K562 (cell line): ENCODE results near the gene CTBP2. TPM values are rescaled to one million over a fixed set of nuclear protein-coding genes. Genes with fewer than 3 reads are reported as not detected.

Experiments used
- ARID1B ChIP-seq: fragments of 450-650 bp; IDR thresholded peaks from 2 replicates; pipeline ENCODE4 v1.6.1; 2016; ENCODE audit warnings: antibody characterized with exemption, mild to moderate bottlenecking, inconsistent platforms
- CCAR2 ChIP-seq: fragments of 200-400 bp; formaldehyde crosslinking; IDR thresholded peaks from 2 replicates; pipeline ENCODE4 v1.6.1; 2017; ENCODE audit warnings: mild to moderate bottlenecking, low read depth, low read length
- CREBBP ChIP-seq: IDR thresholded peaks from one replicate; pipeline ENCODE4 v1.6.1; 2012; ENCODE audit warnings: low read depth, mild to moderate bottlenecking, control low read depth, inconsistent platforms, low read length
- EP300 ChIP-seq: IDR thresholded peaks from 2 replicates; pipeline ENCODE4 v1.6.1; 2012; ENCODE audit warnings: low read length, improper control_type of control experiment
- HDAC3 ChIP-seq: fragments of 450-650 bp; IDR thresholded peaks from 2 replicates; pipeline ENCODE4 v1.6.1; 2018; ENCODE audit warnings: borderline replicate concordance, mild to moderate bottlenecking, moderate library complexity; ENCODE audit not compliant: partially characterized antibody
- HLTF ChIP-seq: fragments of 450-650 bp; IDR thresholded peaks from 2 replicates; pipeline ENCODE4 v1.6.1; 2016
- KHSRP ChIP-seq: fragments of 450-650 bp; IDR thresholded peaks from 2 replicates; pipeline ENCODE4 v1.6.1; 2017
- MAFG ChIP-seq: fragments of 450-650 bp; conservative IDR thresholded peaks from 2 replicates; pipeline ENCODE4 v1.6.1; 2016; ENCODE audit warnings: missing genetic modification characterization, missing compliant biosample characterization
- NFE2 ChIP-seq: IDR thresholded peaks from 2 replicates; pipeline ENCODE4 v1.6.1; 2014; ENCODE audit warnings: antibody characterized with exemption, low read depth
- RBBP5 ChIP-seq: fragments of 200-600 bp; sonication (generic); IDR thresholded peaks from 2 replicates; pipeline ENCODE4 v1.6.1; 2012; ENCODE audit warnings: borderline replicate concordance, mild to moderate bottlenecking, low read length, control low read depth, inconsistent platforms; ENCODE audit not compliant: insufficient read depth, poor library complexity, severe bottlenecking
- SMARCA4 ChIP-seq: fragments of 450-650 bp; IDR thresholded peaks from 2 replicates; pipeline ENCODE4 v1.6.1; 2016
- polyA plus RNA-seq, 8 experiments: library from polyadenylated mRNA; depleted of rRNA in 4 of 8; stranded (reverse) in 5 of 8; unstranded in 3 of 8; fragments of >200 nt; fragmentation: Nextera tagmentation in 2 of 8; fragmentation: Illumina TruSeq in 1 of 8; extraction: Ambion mirVana in 2 of 8; extraction: Trizol in 1 of 8; gene quantifications; 2 replicates each; pipeline versions ENCODE4 v1.2.1 to v1.2.3, GENCODE V29; 2011 to 2014; ENCODE audit warnings: inconsistent platforms in 1 of 8, missing spikeins in 1 of 8
- total RNA-seq, 7 experiments: library from RNA; depleted of rRNA in 6 of 7; stranded (reverse); fragments of >200 nt in 6 of 7; fragmentation: Illumina TruSeq in 2 of 7; extraction: Trizol in 2 of 7; gene quantifications; 2 replicates each; pipeline versions ENCODE4 v1.2.1 to v1.2.3, GENCODE V29; 2011 to 2021; ENCODE audit warnings: low replicate concordance in 1 of 7
- TF ChIP-seq, protein P1 (sequence below): fragments of 250-450 bp; sonication (Bioruptor Pico); IDR thresholded peaks from 2 replicates; pipeline ENCODE4 v1.8.0; 2021; ENCODE audit warnings: moderate library complexity, mild to moderate bottlenecking, inconsistent platforms
- TF ChIP-seq, protein P2 (sequence below): sonication (generic); formaldehyde crosslinking; IDR thresholded peaks from 2 replicates; pipeline ENCODE4 v1.8.0; 2022; ENCODE audit warnings: missing genetic modification reagents, mild to moderate bottlenecking, moderate library complexity, borderline replicate concordance
- TF ChIP-seq, protein P3 (sequence below), 2 experiments: fragments of 450-650 bp; formaldehyde crosslinking in 1 of 2; IDR thresholded peaks; 2 replicates each; pipeline versions ENCODE4 v1.4.0 to v1.6.1; 2014 to 2020; ENCODE audit warnings: mild to moderate bottlenecking in 2 of 2, borderline replicate concordance in 1 of 2, low read depth in 1 of 2
- TF ChIP-seq, protein P4 (sequence below): fragments of 450-650 bp; IDR thresholded peaks from 2 replicates; pipeline ENCODE4 v1.6.1; 2018; ENCODE audit not compliant: partially characterized antibody

The CTBP2 gene
- total and polyA plus RNA-seq, 9 of the 15 experiments (the other 6 are each of a cell fraction or from before 2014, with no cell fraction given) = 1.3 to 8.8 (median 5.1) TPM

DNA sequence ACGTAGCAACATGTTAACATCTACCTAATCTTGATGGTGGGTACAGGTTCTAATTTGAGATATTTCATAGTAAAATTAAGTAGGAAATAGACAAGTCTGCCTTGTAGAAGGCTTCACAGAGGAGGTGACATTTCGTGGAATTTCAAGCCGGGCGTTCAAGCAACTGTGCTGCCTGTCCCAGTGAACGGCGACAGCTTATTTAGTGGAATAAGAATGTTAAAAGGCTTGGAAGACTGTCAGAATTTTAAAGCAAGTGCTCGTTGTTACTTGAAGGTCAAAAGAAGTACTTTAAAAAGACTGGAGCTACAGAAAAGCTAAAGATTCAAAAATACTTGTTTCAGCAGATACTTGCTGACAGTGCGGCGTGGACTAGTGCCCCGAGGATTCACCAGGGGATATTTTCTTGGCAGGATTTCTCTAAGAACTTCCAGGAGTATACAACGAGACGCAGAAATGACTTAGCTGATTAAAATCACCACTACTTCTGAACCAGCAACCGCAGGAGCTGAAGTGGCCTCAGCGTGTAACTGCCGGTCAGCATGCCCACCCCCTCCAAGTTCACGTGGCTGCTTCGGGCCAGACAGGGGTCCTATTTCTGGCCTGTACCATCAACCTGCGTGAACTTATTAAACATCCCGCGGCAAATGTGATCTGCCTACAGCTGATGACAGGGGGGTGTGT, 46.5 kb downstream of the CTBP2 start (continued):
- TF ChIP-seq, protein P1, sequence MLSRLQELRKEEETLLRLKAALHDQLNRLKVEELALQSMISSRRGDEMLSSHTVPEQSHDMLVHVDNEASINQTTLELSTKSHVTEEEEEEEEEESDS (CRISPR knock-in tag) = no peak
- TF ChIP-seq HLTF (no peak), NFE2 (peak; percentile 71), KHSRP (no peak), CCAR2 (no peak), ARID1B (peak; percentile 23), HDAC3 (peak; percentile 11), RBBP5 (peak; percentile 44), CREBBP (no peak), MAFG (0 out of 2 replicates have a peak, but pooled peaks have one; percentile 23), EP300 (peak; percentile 41; the same call in 1 of the 2 replicates), SMARCA4 (peak; percentile 57; the same call in 1 of the 2 replicates)
- TF ChIP-seq, protein P2, sequence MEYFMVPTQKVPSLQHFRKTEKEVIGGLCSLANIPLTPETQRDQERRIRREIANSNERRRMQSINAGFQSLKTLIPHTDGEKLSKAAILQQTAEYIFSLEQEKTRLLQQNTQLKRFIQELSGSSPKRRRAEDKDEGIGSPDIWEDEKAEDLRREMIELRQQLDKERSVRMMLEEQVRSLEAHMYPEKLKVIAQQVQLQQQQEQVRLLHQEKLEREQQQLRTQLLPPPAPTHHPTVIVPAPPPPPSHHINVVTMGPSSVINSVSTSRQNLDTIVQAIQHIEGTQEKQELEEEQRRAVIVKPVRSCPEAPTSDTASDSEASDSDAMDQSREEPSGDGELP (CRISPR knock-in tag) = peak; percentile 63
- TF ChIP-seq, protein P3, sequence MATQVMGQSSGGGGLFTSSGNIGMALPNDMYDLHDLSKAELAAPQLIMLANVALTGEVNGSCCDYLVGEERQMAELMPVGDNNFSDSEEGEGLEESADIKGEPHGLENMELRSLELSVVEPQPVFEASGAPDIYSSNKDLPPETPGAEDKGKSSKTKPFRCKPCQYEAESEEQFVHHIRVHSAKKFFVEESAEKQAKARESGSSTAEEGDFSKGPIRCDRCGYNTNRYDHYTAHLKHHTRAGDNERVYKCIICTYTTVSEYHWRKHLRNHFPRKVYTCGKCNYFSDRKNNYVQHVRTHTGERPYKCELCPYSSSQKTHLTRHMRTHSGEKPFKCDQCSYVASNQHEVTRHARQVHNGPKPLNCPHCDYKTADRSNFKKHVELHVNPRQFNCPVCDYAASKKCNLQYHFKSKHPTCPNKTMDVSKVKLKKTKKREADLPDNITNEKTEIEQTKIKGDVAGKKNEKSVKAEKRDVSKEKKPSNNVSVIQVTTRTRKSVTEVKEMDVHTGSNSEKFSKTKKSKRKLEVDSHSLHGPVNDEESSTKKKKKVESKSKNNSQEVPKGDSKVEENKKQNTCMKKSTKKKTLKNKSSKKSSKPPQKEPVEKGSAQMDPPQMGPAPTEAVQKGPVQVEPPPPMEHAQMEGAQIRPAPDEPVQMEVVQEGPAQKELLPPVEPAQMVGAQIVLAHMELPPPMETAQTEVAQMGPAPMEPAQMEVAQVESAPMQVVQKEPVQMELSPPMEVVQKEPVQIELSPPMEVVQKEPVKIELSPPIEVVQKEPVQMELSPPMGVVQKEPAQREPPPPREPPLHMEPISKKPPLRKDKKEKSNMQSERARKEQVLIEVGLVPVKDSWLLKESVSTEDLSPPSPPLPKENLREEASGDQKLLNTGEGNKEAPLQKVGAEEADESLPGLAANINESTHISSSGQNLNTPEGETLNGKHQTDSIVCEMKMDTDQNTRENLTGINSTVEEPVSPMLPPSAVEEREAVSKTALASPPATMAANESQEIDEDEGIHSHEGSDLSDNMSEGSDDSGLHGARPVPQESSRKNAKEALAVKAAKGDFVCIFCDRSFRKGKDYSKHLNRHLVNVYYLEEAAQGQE (IDR thresholded peaks at IDR 0.05; ENCODE audit: borderline replicate concordance) = peak; percentile 34; the same call in 1 of the 2 replicates
- TF ChIP-seq, protein P3 (CRISPR knock-in tag; IDR thresholded peaks at IDR 0.05; ENCODE audit: low read depth) = no peak
- TF ChIP-seq, protein P4, sequence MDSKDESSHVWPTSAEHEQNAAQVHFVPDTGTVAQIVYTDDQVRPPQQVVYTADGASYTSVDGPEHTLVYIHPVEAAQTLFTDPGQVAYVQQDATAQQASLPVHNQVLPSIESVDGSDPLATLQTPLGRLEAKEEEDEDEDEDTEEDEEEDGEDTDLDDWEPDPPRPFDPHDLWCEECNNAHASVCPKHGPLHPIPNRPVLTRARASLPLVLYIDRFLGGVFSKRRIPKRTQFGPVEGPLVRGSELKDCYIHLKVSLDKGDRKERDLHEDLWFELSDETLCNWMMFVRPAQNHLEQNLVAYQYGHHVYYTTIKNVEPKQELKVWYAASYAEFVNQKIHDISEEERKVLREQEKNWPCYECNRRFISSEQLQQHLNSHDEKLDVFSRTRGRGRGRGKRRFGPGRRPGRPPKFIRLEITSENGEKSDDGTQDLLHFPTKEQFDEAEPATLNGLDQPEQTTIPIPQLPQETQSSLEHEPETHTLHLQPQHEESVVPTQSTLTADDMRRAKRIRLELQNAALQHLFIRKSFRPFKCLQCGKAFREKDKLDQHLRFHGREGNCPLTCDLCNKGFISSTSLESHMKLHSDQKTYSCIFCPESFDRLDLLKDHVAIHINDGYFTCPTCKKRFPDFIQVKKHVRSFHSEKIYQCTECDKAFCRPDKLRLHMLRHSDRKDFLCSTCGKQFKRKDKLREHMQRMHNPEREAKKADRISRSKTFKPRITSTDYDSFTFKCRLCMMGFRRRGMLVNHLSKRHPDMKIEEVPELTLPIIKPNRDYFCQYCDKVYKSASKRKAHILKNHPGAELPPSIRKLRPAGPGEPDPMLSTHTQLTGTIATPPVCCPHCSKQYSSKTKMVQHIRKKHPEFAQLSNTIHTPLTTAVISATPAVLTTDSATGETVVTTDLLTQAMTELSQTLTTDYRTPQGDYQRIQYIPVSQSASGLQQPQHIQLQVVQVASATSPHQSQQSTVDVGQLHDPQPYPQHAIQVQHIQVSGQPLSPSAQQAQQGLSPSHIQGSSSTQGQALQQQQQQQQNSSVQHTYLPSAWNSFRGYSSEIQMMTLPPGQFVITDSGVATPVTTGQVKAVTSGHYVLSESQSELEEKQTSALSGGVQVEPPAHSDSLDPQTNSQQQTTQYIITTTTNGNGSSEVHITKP = peak; percentile 26
